Left renal pelvis (tissue), 4 donors: ENCODE results near the gene PAQR3. TPM values are rescaled to one million over a fixed set of nuclear protein-coding genes. Genes with fewer than 3 reads are reported as not detected.
"Not testable (repeated sequence)": the region's sequence is repeated elsewhere in the genome, so short reads cannot be mapped to it uniquely, and the experiment has no call there.

Experiments used
- DNase-seq, 4 donors: peaks; one replicate each; pipeline ENCODE4 v3.0.0-alpha.2; 2013; ENCODE audit warnings: low read depth in 4 of 4, low spot score in 3 of 4
- polyA plus RNA-seq, 4 donors: library from polyadenylated mRNA; unstranded; fragments of 120-200 nt; gene quantifications; one replicate each; pipeline ENCODE4 v1.2.1, GENCODE V29; 2013; ENCODE audit not compliant: insufficient read length in 4 of 4

The PAQR3 gene
- polyA plus RNA-seq, 4 donors: 13.1 to 27.2 (median 23.9) TPM

DNA sequence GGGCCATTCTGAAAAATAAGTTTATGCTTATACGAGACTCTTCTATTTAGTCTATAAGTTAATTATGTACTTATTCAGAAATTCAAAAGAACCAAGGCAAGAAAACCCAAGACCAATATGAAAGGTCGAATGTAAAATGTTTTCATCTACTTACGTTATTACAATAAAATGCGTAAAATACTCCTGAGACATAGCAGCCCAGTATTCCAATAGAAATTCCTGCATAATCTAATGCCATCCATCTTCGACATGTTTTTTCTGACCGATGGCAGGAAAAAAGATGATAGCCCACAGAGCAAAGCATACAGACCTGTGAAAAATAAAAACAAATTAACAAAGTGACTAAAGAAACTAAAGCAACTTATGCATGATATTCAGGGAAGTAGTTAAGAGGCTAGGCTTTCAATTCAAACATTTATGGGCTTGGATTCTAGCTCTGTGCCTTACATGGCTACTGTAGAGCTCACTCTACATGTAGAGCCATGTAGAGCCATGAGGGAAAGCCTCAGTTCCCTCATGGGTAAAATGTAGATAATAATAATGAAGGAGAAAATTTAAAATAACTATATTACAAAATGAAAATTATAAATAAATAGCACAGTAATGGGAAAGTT is 9.1 kb downstream of the PAQR3 start:
- DNase-seq: no peak

DNA sequence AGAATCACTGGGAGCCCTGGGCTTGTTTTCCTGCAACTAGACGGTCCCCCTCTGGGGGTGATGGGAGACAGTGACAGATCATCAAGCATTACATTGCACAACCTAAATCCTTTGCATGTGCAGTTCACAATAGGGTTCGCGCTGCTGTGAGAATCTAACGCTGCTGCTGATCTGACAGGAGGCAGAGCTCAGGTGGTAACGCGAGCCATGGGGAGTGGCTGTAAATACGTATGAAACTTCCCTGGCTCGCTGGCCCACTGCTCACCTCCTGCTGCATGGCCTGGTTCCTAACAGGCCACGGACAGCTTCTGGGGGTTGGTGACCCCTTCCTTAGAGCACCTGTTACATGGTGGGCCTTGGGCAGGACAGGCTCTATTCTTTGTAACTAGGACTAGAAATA is 10.4 kb downstream of the PAQR3 start:
- DNase-seq: no peak

DNA sequence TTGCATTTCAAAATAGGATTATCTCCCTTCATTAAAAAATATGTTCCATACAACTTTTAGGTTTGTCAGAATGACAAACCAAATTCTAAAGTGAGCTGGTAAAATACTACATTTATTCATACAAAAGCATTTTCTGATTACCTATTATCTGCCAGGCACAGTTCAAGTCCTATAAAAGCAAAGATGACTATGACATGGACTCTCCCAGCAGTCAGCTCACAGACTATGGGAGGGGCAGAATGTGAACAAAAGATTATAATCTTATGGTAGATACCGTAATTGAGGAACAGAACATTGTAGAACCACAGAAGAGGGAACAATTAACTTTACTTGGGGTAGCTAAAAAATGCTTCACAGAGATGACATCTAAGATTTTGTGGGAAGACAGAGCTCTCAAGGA is 12.4 kb downstream of the PAQR3 start:
- DNase-seq: no peak

DNA sequence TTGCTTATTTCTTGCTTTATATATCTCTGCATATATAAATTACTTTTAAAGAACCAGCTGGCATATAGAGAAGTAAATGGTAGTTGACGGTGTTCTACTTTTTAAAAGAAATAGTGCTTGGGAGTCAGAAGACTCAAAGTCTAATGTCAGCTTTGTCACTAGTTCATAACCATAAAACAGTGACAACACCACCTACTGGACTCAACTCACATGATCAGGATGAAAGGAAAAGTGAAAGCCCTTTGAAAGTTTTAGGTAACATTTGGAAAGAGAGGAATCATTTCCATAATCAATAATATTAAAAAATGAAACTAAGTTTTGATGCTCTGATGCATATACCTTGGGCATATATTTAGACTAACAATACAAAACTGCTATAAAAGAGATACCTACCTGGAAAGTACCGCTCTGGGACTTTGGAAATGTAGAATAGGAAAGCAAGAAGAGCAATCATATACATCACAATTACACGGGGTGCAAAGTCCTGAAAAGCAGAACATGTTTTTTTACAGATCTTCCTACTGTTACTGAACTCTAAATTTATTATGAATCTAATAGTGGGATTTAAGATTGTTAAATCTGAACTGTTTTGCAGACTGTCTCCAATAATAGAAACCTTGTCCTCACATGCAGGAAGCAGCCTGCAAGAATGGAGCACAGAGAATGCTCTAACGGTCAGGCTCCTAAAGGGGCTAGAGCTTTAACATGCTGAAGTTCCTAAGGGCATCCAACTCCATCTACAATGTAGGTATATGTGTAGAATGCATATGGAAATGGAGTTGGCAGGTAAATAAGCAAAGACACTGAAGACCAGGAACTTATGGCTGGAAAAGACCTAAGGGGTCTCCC is 15.6 kb downstream of the PAQR3 start:
- no peak for DNase-seq

DNA sequence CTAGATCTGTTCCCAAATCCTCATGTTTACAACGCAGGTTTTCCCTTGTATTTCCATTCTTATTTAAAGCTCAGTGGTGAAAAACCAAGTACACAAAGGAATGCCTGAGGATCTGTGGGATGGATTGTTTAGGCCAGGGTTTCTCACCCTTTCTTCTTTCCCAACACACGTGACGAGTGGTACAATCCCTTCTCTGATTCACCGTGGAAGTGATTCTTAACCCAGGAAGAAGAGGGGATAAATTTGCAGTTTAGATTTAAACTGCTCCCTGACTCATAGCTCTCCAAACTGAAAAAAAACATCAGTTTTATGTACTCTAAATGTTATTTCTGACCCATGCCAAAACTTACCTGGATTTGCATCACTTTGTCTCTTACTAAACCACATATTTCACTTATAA is 17.0 kb downstream of the PAQR3 start:
- no peak for DNase-seq

DNA sequence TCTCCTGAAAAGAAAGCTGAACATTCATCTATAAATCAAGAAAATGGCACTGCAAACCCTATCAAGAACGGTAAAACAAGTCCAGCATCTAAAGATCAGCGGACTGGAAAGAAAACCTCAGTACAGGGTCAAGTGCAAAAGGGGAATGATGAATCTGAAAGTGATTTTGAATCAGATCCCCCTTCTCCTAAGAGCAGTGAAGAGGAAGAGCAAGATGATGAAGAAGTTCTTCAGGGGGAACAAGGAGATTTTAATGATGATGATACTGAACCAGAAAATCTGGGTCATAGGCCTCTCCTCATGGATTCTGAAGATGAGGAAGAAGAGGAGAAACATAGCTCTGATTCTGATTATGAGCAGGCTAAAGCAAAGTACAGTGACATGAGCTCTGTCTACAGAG is 28.6 kb downstream of the PAQR3 start:
- DNase-seq: no peak

DNA sequence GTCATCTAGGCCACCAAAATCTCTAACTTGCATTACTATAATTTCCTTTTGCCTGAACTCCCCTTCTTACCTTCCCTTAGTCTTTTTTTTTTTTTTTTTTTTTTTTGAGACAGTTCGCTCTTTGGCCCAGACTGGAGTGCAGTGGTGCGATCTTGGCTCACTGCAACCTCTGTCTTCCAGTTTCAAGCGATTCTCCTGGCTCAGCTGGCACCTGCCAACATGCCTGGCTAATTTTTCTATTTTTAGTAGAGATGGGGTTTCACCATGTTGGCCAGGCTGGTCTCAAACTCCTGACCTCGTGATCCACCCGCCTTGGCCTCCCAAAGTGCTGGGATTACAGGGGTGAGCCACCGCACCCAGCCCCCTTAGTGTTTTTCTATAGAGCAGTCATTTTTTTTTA is 30.3 kb downstream of the PAQR3 start:
- DNase-seq: not testable (repeated sequence)

DNA sequence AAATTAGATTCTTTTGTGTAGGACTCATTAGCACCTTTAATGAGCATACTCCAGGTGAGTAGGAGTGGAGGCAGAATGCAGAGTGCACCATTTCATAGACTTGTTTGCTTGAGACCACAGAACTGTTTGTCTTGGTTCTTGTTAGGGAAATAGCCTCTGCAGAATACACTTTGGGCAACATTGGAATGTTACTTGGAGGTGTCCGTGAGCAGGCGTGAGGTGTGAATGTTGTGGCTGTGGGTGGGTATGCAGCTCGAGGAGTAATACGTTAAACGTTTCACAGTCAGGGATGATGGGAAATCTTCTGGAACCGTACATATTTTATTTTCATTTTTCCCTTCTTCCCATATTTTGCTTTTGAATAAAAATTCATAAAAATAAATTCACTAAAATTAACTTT is 31.6 kb downstream of the PAQR3 start:
- no peak for DNase-seq

DNA sequence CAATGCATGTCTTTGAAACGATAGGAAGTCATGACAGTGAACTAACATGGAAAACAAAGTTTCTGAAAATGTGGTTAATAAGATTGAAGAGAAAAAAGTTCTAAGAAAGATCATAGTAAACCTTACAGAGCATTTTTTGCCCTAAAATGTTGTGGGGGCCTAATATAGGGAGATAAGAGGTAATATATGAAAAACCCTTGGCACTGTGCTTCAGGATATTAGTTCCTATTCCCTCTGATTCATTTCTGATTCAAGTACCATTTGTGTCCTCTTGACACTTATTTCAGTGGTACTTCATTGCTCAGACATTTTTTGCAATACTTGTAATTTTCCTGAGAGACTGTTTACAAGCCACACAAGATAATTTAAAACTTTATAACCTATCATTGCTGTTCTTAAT is 35.1 kb downstream of the PAQR3 start:
- no peak for DNase-seq

DNA sequence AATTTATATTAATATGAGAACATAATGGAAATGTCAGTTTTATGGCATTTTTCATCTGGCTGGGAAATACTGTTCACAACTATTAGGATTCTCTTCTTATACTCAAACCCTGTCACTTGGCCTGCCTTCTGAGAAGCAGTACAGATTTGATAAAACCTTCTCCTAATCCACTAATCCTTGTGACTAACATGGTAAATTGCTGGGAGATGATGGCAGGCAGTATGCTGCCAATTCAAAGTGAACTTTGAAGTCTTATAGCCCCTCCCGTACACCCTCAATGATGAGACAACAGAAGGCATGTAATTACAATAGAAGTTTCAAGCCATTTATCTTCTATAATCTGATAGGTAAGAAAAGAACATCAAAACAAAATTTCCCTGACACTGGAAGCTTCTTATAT is 36.9 kb downstream of the PAQR3 start:
- no peak for DNase-seq

DNA sequence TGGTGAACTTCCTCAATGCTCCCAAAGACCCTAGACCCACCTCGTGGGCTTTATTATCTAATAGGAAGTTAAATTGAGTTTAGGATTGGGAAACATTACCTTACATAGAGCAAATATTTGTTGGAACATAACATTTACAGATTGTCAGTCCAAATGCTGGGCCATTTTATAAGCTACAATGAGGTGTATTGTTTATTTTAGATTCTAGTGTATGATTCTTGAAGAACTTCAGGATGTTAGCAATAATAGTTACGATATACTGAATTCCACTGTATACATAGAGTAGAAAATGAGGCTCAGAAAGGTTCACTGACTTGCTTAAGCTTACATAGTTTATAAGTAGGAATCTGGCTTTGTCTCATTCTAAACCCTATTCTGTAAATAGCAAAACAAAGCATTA is 37.4 kb downstream of the PAQR3 start:
- DNase-seq: no peak

DNA sequence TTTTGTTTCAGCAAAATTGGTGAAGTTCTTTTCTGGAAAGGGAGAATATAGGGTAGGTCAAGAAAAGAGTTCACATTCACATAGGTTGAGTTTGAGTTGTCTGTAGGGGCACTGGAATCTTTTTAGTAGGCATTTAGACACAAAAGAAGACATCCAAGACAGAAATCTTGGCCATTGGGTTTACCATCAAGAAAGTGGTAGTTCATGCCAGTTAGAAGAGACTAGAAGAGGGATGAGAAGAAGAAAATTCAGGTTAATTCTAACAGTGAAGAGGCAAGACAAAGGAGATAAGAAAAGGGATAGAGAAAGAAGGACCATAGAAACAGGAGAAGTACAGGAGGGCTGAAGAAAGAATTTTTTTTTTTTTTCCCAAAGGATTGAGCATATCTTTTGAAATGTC is 39.9 kb downstream of the PAQR3 start:
- no peak for DNase-seq

DNA sequence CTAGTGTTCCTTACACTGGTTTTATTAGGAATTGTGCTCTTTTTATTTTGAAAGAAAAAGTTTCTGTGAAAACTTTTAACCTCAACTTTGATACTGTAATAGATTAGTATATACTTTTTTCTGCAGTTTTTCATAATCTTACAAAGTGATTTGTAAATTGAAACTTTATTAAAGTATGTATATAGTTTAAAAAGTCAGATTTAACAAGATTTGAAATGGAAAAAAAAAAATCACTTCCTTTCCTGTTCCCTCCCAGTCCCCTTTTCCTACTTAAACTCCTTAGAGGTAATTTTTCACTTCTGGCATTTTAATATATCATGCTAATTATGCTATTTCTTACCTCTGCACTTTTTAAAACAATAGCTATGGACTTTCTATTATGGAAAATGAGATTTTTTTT is 49.3 kb downstream of the PAQR3 start:
- no peak for DNase-seq

DNA sequence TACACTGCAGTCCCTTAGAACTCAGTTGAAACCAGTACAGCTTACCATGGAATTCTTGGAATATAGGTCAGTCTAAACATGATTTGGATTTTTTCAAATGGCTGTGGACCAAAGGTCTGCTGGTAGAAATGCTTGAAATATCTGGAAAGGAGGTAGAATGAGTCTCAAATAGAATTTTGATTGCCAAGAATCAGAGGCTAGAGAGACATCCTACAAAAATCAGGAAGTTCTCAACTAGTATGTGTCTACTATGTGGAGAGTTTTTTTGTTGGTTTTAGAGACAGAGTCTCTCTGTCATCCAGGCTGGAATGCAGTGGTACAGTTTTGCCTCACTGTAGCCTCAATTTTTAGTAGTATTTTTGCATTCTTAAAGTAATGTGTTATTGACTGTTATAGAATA is 53.6 kb downstream of the PAQR3 start:
- DNase-seq: no peak

DNA sequence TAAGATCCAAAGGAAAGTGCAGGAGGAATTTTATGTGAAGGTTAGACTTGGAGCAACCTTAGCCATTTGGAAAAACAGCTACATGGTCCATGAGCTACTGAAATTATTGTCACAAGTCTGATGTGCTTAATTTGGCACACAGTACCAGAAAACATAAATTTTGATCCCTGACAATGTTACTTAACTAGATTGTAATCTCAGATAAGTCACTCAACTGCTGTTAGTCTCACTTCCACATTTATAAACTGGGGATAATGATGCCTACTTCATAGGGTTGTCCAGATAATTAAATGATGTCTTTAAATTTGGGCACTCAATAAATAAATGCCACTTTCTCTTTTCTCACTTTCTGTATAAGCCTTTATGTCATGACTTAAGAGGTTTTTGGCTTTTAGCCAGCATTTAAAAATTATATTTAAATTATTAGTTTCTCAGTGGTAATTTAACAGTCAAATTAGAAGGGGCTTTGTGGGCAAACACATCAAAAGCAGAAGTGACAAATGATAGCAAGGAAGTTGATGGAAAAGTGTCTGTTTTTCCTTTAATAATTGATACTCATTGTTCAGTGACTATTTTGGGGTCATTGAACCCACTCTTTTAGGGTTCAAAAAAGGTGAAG is 58.3 kb downstream of the PAQR3 start:
- no peak for DNase-seq

DNA sequence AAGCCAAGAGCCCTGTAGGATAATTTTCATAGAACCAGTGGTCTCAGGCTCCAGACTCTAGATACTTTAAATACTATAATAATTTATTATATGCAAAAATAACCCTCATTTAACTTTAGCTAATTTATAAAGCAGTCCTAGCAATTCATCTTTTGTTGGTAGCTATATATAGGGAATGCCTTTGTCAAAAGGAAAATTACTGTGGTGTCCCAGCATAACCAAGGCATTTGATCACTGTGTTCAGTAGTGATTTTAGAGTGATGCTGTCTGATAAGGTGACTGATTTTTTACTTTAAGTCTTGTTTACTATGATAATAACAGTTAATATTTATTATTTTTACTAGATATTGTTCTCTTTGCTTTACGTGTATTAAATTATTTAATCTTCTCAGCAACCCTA is 61.2 kb downstream of the PAQR3 start:
- DNase-seq: no peak

DNA sequence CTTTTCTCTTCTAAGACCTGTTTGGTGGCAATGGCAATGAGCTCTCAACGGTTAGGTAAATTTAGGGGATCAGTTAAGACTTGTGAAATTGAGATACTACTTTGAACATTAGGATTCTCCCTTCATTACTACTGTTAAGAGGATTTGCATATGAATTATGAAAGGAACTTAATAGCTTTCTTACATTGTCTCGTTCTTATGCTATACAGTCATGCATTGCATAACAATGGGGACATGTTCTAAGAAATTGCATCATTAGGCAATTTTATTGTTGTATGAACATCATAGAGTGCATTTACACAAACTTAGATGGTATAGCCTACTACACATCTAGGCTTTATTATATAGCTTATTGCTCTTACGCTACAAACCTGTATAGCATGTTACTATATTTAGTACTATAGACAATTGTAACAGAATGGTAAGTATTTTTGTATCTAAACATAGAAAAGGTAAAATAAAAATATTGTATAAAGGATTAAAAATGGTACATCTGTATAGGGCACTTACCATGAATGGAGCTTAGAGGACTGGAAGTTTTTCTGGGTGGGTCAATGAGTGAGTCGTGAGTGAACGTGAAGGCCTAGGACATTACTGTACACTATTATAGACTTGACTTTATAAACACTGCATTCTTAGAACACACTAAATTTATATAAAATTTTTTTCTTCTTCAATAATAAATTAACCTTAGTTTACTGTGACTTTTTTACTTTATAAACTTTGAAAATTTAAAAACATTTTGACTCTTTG is 62.5 kb downstream of the PAQR3 start:
- no peak for DNase-seq

DNA sequence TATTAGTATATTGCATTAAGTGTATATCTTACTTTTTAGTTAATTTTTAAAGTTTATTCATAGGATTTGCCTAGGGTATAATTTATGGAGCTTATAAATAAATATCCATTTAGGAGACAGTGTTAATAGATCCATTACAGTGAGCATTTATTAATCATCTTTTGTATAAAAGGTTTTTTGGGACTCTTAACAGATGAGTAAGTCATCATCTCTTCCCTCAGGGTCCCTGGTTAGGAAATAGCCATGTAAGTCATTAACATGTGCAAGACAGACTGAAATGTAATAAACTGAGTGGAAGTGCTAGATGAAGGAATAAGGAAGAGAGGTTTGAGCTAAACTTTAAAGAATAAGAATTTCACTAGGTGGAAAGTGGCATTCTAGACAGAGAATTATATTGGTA is 69.2 kb downstream of the PAQR3 start:
- DNase-seq: no peak

DNA sequence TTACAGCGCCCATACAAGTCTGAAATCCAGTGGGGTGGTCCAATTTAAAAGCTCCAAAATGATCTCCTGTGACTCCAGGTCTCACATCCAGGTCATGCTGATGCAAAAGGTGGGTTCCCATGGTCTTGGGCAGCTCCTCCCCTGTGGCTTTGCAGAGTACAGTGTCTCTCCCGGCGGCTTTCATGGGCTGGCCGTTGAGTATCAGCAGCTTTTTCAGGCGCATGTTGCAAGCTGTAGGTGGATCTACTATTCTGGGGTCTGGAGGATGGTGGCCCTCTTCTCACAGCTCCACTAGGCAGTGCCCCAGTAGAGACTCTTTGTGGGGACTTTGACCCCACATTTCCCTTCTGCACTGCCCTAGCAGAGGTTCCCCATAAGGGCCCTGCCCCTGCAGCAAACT is 70.5 kb downstream of the PAQR3 start:
- not testable (repeated sequence) for DNase-seq

DNA sequence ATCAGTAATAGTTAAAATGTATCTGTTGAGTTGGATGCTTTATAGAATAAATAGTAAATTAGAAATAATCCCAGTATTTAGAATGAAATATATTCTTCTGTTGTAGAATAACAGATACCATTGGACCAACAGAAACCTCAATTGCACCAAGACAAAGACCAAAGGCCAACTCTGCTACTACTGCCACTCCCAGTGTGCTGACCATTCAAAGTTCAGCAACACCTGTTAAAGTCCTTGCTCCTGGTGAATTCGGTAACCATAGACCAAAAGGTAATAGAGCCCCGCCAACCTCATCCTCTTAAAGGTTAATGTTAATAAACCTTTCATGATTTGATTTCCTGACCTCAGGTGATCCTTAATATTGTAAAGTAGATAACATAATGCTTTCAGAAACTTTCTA is 73.8 kb downstream of the PAQR3 start:
- DNase-seq: no peak

DNA sequence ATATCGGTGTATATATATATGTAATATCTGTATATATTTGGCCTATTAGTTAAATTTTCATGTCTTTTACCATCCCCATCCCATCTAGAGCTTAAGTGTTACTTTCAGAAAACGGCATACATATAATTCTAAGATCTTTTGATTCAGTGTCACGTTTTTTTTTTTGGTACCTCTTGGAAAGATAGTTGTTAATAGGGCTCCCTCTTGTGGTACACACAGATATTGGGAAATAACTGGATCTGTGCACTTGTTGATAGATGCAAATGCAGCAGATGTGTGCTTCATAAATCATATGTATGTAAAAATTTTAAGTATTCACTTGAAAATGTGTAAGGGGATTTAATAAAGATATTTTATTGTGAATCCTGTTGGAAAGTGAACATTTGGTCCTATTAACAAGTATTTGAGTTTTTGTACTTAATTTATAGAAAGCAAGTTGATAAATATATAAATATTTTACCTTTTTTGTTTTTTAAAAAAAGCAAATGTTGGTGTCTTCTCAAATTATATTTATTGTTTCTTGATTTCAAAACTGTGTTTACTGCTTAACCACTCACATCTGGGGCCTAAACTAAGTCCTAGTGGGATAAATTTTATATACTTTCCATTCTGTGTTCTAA is 74.7 kb downstream of the PAQR3 start:
- DNase-seq: peak; percentile 38 to 66 (median 60)
